Hepatocyte (in vitro differentiated cells): ENCODE data around the gene PADI3. TPM values are rescaled to one million over a fixed set of nuclear protein-coding genes. Genes with fewer than 3 reads are reported as not detected.

Experiments used
- DNase-seq: peaks from one replicate; pipeline ENCODE4 v3.0.0-alpha.2; 2016; ENCODE audit warnings: low spot score
- H2AFZ ChIP-seq: fragments of 200-600 bp; sonication (generic); 2 replicates; pipeline ENCODE4 v1.6.0; 2016; ENCODE audit warnings: antibody characterized with exemption, mild to moderate bottlenecking
- H3K27ac ChIP-seq: fragments of 200-600 bp; sonication (generic); 2 replicates; pipeline ENCODE4 v1.5.1; 2016; ENCODE audit warnings: mild to moderate bottlenecking
- H3K27me3 ChIP-seq: fragments of 200-600 bp; sonication (generic); 2 replicates; pipeline ENCODE4 v1.6.1; 2016
- H3K36me3 ChIP-seq: fragments of 200-600 bp; sonication (generic); replicated peaks from 2 replicates; pipeline ENCODE4 v1.5.1; 2016; ENCODE audit warnings: low read depth; ENCODE audit not compliant: insufficient read depth
- H3K4me1 ChIP-seq: fragments of 200-600 bp; sonication (generic); 2 replicates; pipeline ENCODE4 v1.5.1; 2016; ENCODE audit warnings: mild to moderate bottlenecking, moderate library complexity; ENCODE audit not compliant: insufficient read depth
- H3K4me2 ChIP-seq: fragments of 200-600 bp; sonication (generic); 2 replicates; pipeline ENCODE4 v1.6.0; 2016
- H3K4me3 ChIP-seq: fragments of 200-600 bp; sonication (generic); 2 replicates; pipeline ENCODE4 v1.5.1; 2016; ENCODE audit warnings: mild to moderate bottlenecking
- H3K79me2 ChIP-seq: fragments of 200-600 bp; sonication (generic); 2 replicates; pipeline ENCODE4 v1.6.0; 2017; ENCODE audit warnings: mild to moderate bottlenecking
- H3K9me2 ChIP-seq: fragments of 200-600 bp; sonication (generic); replicated peaks from 2 replicates; pipeline ENCODE4 v1.6.0; 2017; ENCODE audit warnings: mild to moderate bottlenecking; ENCODE audit not compliant: insufficient read depth
- H3K9me3 ChIP-seq: fragments of 200-600 bp; sonication (generic); 2 replicates; pipeline ENCODE4 v1.5.1; 2016; ENCODE audit warnings: low read depth, mild to moderate bottlenecking
- H4K20me1 ChIP-seq: fragments of 200-600 bp; sonication (generic); 2 replicates; pipeline ENCODE4 v1.6.0; 2016; ENCODE audit warnings: mild to moderate bottlenecking; ENCODE audit not compliant: insufficient read depth, poor library complexity, severe bottlenecking
- EZH2 ChIP-seq: fragments of 200-600 bp; sonication (generic); IDR thresholded peaks from 2 replicates; pipeline ENCODE4 v1.6.1; 2016; ENCODE audit warnings: antibody characterized with exemption, mild to moderate bottlenecking, borderline replicate concordance
- EZH2phosphoT487 ChIP-seq: fragments of 200-600 bp; sonication (generic); IDR thresholded peaks from one replicate; pipeline ENCODE4 v1.6.1; 2018; ENCODE audit warnings: antibody characterized with exemption, mild to moderate bottlenecking, low read depth, moderate library complexity; ENCODE audit not compliant: unreplicated experiment, severe bottlenecking
- WGBS: methylation state at CpG from one replicate; pipeline ENCODE4 v1.1.6; 2016; ENCODE audit warnings: low lambda C conversion rate; ENCODE audit errors: missing lambda C conversion rate; 5-methylcytosine and 5-hydroxymethylcytosine counted together
- polyA plus RNA-seq: library from polyadenylated mRNA; unstranded; fragments of >200 nt; fragmentation: Nextera tagmentation; extraction: Ambion mirVana; gene quantifications from 2 replicates; pipeline ENCODE4 v1.2.1, GENCODE V29; 2016
- total RNA-seq: library from RNA; depleted of rRNA; stranded (reverse); fragments of >200 nt; gene quantifications from 2 replicates; pipeline ENCODE4 v1.2.3, GENCODE V29; 2014
- TF ChIP-seq, protein P1 (sequence below): fragments of 200-600 bp; sonication (generic); IDR thresholded peaks from 2 replicates; pipeline ENCODE4 v1.5.1; 2016; ENCODE audit warnings: antibody characterized with exemption, mild to moderate bottlenecking; ENCODE audit not compliant: poor library complexity

PADI3 gene
- total and polyA plus RNA-seq, 2 experiments from 2014 or later, result not detected

DNA sequence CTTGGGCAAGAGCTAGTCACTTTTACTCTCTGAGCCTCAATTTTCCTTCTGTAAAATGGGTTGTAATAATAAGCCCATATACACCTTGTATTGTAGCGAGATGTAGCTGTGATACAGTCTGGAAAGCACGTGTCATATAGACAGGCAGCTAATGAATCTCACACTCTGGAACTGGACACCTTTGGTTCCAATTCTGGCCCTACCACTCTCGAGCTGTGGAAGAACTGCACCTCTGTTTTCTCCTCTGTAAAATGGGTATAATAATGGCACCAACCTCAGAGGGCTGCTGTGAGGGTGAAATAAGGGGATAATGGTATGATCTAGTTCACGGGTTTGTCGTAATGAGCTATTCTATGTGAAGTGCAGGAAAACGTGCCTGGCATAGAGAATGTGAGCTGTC, 58.4 kb downstream of the PADI3 start:
- H3K27me3 ChIP-seq, result no peaks in the 10 kb centered on the region
- H3K4me3 ChIP-seq, result no peak overlapping the region
- no peak overlapping the region for H2AFZ ChIP-seq
- H3K9me3 ChIP-seq, result no peaks in the 10 kb centered on the region
- no peak for TF ChIP-seq EZH2phosphoT487
- no peak for TF ChIP-seq EZH2
- TF ChIP-seq, protein P1, sequence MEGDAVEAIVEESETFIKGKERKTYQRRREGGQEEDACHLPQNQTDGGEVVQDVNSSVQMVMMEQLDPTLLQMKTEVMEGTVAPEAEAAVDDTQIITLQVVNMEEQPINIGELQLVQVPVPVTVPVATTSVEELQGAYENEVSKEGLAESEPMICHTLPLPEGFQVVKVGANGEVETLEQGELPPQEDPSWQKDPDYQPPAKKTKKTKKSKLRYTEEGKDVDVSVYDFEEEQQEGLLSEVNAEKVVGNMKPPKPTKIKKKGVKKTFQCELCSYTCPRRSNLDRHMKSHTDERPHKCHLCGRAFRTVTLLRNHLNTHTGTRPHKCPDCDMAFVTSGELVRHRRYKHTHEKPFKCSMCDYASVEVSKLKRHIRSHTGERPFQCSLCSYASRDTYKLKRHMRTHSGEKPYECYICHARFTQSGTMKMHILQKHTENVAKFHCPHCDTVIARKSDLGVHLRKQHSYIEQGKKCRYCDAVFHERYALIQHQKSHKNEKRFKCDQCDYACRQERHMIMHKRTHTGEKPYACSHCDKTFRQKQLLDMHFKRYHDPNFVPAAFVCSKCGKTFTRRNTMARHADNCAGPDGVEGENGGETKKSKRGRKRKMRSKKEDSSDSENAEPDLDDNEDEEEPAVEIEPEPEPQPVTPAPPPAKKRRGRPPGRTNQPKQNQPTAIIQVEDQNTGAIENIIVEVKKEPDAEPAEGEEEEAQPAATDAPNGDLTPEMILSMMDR, result no peak
- DNase-seq, result no peak
- no peaks in the 10 kb centered on the region for H3K36me3 ChIP-seq
- H3K27ac ChIP-seq, result no peak overlapping the region
- 91% methylated on average over 6 of the region's 6 CpGs for WGBS
- no peaks in the 10 kb centered on the region for H3K9me2 ChIP-seq
- no peak overlapping the region for H3K4me2 ChIP-seq
- H4K20me1 ChIP-seq, result no peaks in the 10 kb centered on the region
- no peaks in the 10 kb centered on the region for H3K4me1 ChIP-seq
- no peaks in the 10 kb centered on the region for H3K79me2 ChIP-seq

- no peaks in the 10 kb centered on the region for H3K9me3 ChIP-seq
- no peaks in the 10 kb centered on the region for H3K27me3 ChIP-seq
- no peak within 1 kb of the TSS for H3K4me3 ChIP-seq
- 71% methylated on average over 8 of the region's 8 CpGs for WGBS
- H3K36me3 ChIP-seq, result no peaks in the 10 kb centered on the region
- H3K4me2 ChIP-seq, result no peak within 1 kb of the TSS
- TF ChIP-seq EZH2phosphoT487, result no peak
- H2AFZ ChIP-seq, result no peak within 1 kb of the TSS
- H3K9me2 ChIP-seq, result no peaks in the 10 kb centered on the region
- no peaks in the 10 kb centered on the region for H3K79me2 ChIP-seq
- DNase-seq, result no peak
- H3K27ac ChIP-seq, result no peak within 1 kb of the TSS
- no peaks in the 10 kb centered on the region for H4K20me1 ChIP-seq
- no peaks in the 10 kb centered on the region for H3K4me1 ChIP-seq
Measured at GRCh38 chr1:17307946-17308345, 59.0 kb downstream of the PADI3 start, which contains the start of gene PADI4. Gene PADI4 (plus strand): TSS chr1:17308197. CDS start chr1:17308223, 26 bp downstream.

- no peak overlapping the region for H3K4me3 ChIP-seq
- no peaks in the 10 kb centered on the region for H3K9me3 ChIP-seq
- H3K79me2 ChIP-seq, result no peaks in the 10 kb centered on the region
- no peaks in the 10 kb centered on the region for H3K4me1 ChIP-seq
- no peaks in the 10 kb centered on the region for H3K36me3 ChIP-seq
- H2AFZ ChIP-seq, result no peak overlapping the region
- H4K20me1 ChIP-seq, result no peaks in the 10 kb centered on the region
- 66% methylated on average over 6 of the region's 6 CpGs for WGBS
- no peak overlapping the region for H3K27ac ChIP-seq
- no peaks in the 10 kb centered on the region for H3K9me2 ChIP-seq
- H3K27me3 ChIP-seq, result no peaks in the 10 kb centered on the region
- TF ChIP-seq EZH2phosphoT487 (no peak), EZH2 (no peak)
- TF ChIP-seq, protein P1, result no peak
- no peak overlapping the region for H3K4me2 ChIP-seq
- DNase-seq, result no peak
Measured at GRCh38 chr1:17308593-17308992, 59.7 kb downstream of the PADI3 start.

- no peak overlapping the region for H3K4me2 ChIP-seq
- no peak overlapping the region for H2AFZ ChIP-seq
Measured at GRCh38 chr1:17309426-17310067, 60.6 kb downstream of the PADI3 start.

More at GRCh38 chr1:17309426-17310067, 60.6 kb downstream of the PADI3 start:
- no peaks in the 10 kb centered on the region for H3K9me3 ChIP-seq
- WGBS, result 58% methylated on average over 8 of the region's 8 CpGs
- H3K36me3 ChIP-seq, result no peaks in the 10 kb centered on the region
- no peak overlapping the region for H3K4me3 ChIP-seq
- no peak for DNase-seq
- H3K9me2 ChIP-seq, result no peaks in the 10 kb centered on the region
- H3K27me3 ChIP-seq, result no peaks in the 10 kb centered on the region
- H3K79me2 ChIP-seq, result no peaks in the 10 kb centered on the region
- no peaks in the 10 kb centered on the region for H3K4me1 ChIP-seq
- TF ChIP-seq EZH2phosphoT487 (no peak), EZH2 (no peak)
- TF ChIP-seq, protein P1, result no peak
- no peaks in the 10 kb centered on the region for H4K20me1 ChIP-seq
- H3K27ac ChIP-seq, result no peak overlapping the region
